Measurements from ENCODE around the gene TCF4.

The TCF4 gene

DNA sequence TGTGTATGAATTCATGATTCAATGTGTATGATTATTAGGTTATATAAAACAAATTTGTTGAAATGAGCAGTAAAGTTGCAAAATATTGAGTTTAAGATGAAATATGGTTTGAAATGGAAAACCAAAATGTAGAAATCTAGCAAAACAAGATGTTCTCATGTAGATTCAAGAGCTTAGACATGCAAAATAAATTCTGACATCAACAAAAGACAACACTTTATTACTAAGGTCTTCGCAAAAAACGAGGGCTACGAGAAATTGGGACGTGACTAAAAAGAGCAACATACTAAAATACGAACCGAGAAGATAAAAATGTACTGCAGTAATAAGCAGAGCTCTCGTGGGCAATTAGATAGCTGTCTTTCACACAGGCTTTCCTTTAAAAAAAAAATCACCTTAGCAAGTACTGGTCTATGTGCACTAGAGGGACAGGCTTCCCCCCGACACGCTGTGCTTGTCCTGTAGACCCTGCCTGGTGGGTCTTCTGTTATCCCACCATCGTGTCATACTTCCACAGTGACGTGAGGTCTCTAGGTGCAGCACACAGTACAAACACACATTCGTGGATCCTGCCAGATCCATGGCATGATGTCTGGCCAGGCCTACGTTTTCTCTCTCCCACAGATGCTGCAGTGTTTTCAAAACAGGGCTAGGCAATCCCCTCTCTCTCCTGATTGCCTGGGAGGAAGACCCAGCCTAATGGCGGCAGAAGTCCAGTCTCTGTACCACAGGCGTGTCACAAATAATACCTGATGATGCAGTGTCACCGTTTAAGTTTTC lies 240.8 kb downstream of the TCF4 start:
- ChIA-PET POLR2A (no interaction called here), CTCF (no interaction called here)
- TF ChIP-seq, protein P1, sequence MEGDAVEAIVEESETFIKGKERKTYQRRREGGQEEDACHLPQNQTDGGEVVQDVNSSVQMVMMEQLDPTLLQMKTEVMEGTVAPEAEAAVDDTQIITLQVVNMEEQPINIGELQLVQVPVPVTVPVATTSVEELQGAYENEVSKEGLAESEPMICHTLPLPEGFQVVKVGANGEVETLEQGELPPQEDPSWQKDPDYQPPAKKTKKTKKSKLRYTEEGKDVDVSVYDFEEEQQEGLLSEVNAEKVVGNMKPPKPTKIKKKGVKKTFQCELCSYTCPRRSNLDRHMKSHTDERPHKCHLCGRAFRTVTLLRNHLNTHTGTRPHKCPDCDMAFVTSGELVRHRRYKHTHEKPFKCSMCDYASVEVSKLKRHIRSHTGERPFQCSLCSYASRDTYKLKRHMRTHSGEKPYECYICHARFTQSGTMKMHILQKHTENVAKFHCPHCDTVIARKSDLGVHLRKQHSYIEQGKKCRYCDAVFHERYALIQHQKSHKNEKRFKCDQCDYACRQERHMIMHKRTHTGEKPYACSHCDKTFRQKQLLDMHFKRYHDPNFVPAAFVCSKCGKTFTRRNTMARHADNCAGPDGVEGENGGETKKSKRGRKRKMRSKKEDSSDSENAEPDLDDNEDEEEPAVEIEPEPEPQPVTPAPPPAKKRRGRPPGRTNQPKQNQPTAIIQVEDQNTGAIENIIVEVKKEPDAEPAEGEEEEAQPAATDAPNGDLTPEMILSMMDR (IDR thresholded peaks at IDR 0.05; ENCODE audit: insufficient read depth, low read length, missing control alignments) = no peak
- H3K4me3 ChIP-seq (ENCODE audit: low read depth, low read length) = no peak overlapping the region
- DNase-seq (ENCODE audit: low read depth, low spot score) = no peak

DNA sequence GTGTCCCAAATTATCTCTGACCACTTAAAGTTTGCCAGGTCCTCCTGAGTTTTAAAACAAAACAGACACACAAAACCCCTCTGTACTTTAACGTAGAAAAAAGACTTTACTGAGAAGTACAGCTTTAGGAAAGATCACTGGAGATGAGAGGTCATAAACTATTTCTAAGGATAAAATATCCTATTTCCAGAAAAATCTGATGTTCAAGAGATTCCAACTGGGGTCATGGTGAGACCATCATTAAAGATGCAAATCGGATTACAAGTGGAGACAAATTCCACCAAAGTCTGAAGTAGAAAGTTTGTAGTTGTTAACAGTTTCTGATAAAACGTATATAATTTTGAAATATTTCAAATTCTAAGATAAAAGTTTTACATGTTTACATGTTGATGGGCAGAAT lies 241.6 kb downstream of the TCF4 start:
- TF ChIP-seq, protein P1 (IDR thresholded peaks at IDR 0.05; ENCODE audit: insufficient read depth, low read length, missing control alignments) = no peak
- H3K4me3 ChIP-seq (ENCODE audit: low read depth, low read length) = no peak overlapping the region
- CTCF ChIA-PET = interaction anchor here (3.2 to 6.5 kb wide), 2 partner anchors 18 to 112 kb away, joined by 13 to 46 read pairs; no protein-coding TSS in a partner anchor
- DNase-seq (ENCODE audit: low read depth, low spot score) = no peak
- POLR2A ChIA-PET = no interaction called here

DNA sequence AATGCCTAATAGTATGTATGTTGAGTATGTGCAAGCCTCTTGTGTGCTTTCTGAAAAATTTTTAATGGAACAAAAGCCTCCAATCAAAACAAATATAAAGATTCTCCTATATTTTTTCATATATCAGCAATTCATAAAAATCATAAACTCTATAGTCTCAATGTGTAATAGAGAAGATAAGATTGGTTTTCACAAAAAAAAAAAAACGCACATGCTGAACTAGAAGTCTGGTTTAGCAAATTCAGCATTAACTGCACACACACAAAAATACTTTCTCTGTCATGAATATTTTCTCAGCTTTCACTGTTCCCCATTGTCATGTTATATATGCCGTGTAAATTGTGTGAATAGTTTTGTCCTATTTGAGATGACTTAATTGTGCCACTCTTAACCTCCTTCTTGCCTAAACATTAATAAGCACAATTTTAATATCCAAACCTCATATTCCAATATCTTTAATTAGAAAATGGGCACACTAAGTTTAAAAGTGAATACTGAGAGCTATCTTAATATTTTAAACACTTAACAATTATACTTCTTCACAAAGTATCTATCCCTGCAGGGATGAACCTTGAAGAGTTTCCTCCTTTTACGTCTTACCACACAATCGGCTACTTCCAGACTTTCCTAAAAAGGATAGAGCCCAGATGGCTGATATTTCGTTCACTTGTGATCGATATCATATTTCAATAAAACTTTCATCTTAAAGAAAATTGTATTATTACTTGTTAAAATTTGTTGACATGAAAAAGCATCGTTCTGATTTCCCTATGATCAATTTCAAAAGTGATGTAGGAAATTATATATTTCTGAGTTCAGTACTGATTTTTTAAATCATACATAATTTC lies 242.7 kb downstream of the TCF4 start:
- ChIA-PET CTCF (interaction anchor here (1.1 to 6.5 kb wide), 16 partner anchors 9 to 1231 kb away, joined by 3 to 46 read pairs (median 5); no protein-coding TSS in a partner anchor), POLR2A (no interaction called here)
- TF ChIP-seq, protein P1 (IDR thresholded peaks at IDR 0.05; ENCODE audit: insufficient read depth, low read length, missing control alignments) = no peak
- no peak overlapping the region for H3K4me3 ChIP-seq (ENCODE audit: low read depth, low read length)
- no peak for DNase-seq (ENCODE audit: low read depth, low spot score)

DNA sequence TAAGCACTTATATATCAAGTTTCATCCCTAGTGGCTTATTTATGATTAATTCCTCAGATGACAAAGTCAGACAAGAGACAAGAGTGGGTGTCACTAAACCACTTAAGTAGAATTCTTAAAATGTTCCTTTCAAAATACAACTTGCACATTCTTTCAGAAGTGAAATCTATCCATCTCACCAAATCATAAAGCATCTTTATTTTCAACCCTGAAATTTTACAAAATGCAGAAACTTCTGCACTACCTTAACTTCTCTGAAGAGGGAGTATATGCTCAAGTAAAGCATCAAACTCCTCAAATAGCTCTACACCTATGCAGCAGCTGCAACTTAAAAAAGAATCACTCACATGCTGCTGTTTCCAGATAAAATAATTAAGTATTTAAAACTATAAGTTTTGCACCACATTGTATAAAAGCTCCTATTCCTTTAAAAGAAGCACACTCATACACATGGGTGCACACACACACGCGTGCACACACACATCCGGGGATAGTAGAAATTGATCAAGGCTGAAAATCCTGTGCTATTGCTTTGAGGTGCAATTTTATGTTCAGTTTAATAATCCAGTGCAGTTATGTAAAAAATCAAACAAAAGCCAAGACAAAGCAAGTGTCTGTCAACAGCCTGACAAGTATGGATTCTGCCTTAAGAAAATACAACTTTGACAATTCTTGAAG lies 244.5 kb downstream of the TCF4 start:
- CTCF ChIA-PET = interaction anchor here (0.6 to 6.5 kb wide), 24 partner anchors 9 to 1232 kb away, joined by 3 to 46 read pairs (median 5); no protein-coding TSS in a partner anchor
- TF ChIP-seq, protein P1 (IDR thresholded peaks at IDR 0.05; ENCODE audit: insufficient read depth, low read length, missing control alignments) = peak; percentile 26
- H3K4me3 ChIP-seq (ENCODE audit: low read depth, low read length) = no peak overlapping the region
- DNase-seq (ENCODE audit: low read depth, low spot score) = no peak
- POLR2A ChIA-PET = no interaction called here

DNA sequence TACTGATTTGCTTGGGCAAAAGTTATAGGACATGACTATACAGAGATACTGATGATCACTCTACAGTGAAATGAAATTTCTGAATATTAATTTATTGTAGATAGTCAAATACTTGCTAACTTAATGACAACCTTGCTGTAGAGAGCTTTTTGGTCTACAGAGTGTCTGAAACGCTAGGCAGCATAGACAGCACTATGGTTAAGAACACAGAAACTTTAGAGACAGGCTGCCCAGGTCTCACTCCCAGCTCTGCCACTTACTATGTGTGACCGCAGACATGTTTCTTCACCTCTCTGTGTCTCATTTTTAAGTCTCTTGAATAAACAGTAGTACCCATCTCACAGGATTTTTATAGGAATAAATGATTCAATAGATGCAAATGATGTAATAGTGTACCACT lies 247.0 kb downstream of the TCF4 start:
- TF ChIP-seq, protein P1 (IDR thresholded peaks at IDR 0.05; ENCODE audit: insufficient read depth, low read length, missing control alignments) = no peak
- H3K4me3 ChIP-seq (ENCODE audit: low read depth, low read length) = no peak overlapping the region
- ChIA-PET CTCF (interaction anchor here (0.8 to 6.5 kb wide), 4 partner anchors 13 to 441 kb away, joined by 3 to 46 read pairs (median 4); no protein-coding TSS in a partner anchor), POLR2A (no interaction called here)
- DNase-seq (ENCODE audit: low read depth, low spot score) = no peak
